Colon (tissue), 2 donors: Measurements from ENCODE around the gene SMCO4.

Experiments
- FAIRE-seq: peaks from 2 replicates; lab custom pipeline; 2012; peaks lifted over from hg19 to GRCh38; lab: Jason Lieb, UNC
- donor health status: control.
- donor health status: control.

SMCO4 gene

GRCh38 chr11:93528757-93529645 lies 14.2 kb downstream of the SMCO4 start:
- FAIRE-seq: no peak

GRCh38 chr11:93528252-93528651 lies 14.9 kb downstream of the SMCO4 start:
- no peak for FAIRE-seq

GRCh38 chr11:93526641-93527583 lies 16.3 kb downstream of the SMCO4 start:
- FAIRE-seq: no peak

GRCh38 chr11:93526346-93526633 lies 16.9 kb downstream of the SMCO4 start:
- no peak for FAIRE-seq

- FAIRE-seq: no peak
Observed at GRCh38 chr11:93525601-93526345, 17.4 kb downstream of the SMCO4 start.

- FAIRE-seq: no peak
Observed at GRCh38 chr11:93524858-93525257, 18.3 kb downstream of the SMCO4 start.

- FAIRE-seq: no peak
Observed at GRCh38 chr11:93524173-93524536, 19.0 kb downstream of the SMCO4 start.

- FAIRE-seq: no peak
Observed at GRCh38 chr11:93520726-93521509, 22.3 kb downstream of the SMCO4 start.

GRCh38 chr11:93519179-93519578 lies 24.0 kb downstream of the SMCO4 start:
- FAIRE-seq: no peak

GRCh38 chr11:93518081-93518480 lies 25.1 kb downstream of the SMCO4 start:
- FAIRE-seq: no peak

GRCh38 chr11:93517611-93518010 lies 25.6 kb downstream of the SMCO4 start:
- no peak for FAIRE-seq

- no peak for FAIRE-seq
Observed at GRCh38 chr11:93517041-93517440, 26.1 kb downstream of the SMCO4 start.

GRCh38 chr11:93515441-93516025 lies 27.7 kb downstream of the SMCO4 start:
- FAIRE-seq: no peak

- FAIRE-seq: no peak
Observed at GRCh38 chr11:93514712-93515111, 28.5 kb downstream of the SMCO4 start.

- no peak for FAIRE-seq
Observed at GRCh38 chr11:93513772-93514171, 29.4 kb downstream of the SMCO4 start.

GRCh38 chr11:93512949-93513667 lies 30.1 kb downstream of the SMCO4 start:
- FAIRE-seq: no peak

- no peak for FAIRE-seq
Observed at GRCh38 chr11:93512073-93512475, 31.1 kb downstream of the SMCO4 start.

GRCh38 chr11:93510196-93510873 lies 32.9 kb downstream of the SMCO4 start:
- no peak for FAIRE-seq

GRCh38 chr11:93507517-93507916 lies 35.7 kb downstream of the SMCO4 start:
- FAIRE-seq: no peak

GRCh38 chr11:93505703-93506102 lies 37.5 kb downstream of the SMCO4 start:
- FAIRE-seq: no peak
